ENCODE results near the gene GREB1. TPM values are rescaled to one million over a fixed set of nuclear protein-coding genes. Genes with fewer than 3 reads are reported as not detected.
A peak's percentile ranks its signal among the peaks of the same experiment; 100 is the strongest.

GREB1 gene
- total and polyA plus RNA-seq, 2 of the 13 experiments (the other 11 are each of a cell fraction or from before 2014, with no cell fraction given), result 31.3 to 61.2 TPM

- TF ChIP-seq ZBTB46 (CRISPR knock-in tag; IDR thresholded peaks at IDR 0.05; ENCODE audit: borderline replicate concordance) (no peak), MBD4 (IDR thresholded peaks at IDR 0.05; ENCODE audit: borderline replicate concordance, low read length) (peak; percentile 94; the same call in 1 of the 2 replicates), NAIF1 (CRISPR knock-in tag; IDR thresholded peaks at IDR 0.05; ENCODE audit: borderline replicate concordance) (peak; percentile 94), ZNF264 (CRISPR knock-in tag; IDR thresholded peaks at IDR 0.05) (no peak; the same call in 1 of the 2 replicates), CBX2 (IDR thresholded peaks at IDR 0.05; ENCODE audit: low read depth, low read length) (no peak), CBX2 (CRISPR knock-in tag; IDR thresholded peaks at IDR 0.05; ENCODE audit: low read depth) (no peak), HMG20B (CRISPR knock-in tag; conservative IDR thresholded peaks at IDR 0.05) (peak; percentile 49), SP1 (IDR thresholded peaks at IDR 0.05) (no peak), SP1 (CRISPR knock-in tag; IDR thresholded peaks at IDR 0.05) (peak; percentile 9; the same call in 1 of the 2 replicates), ZFP82 (CRISPR knock-in tag; IDR thresholded peaks at IDR 0.05; ENCODE audit: borderline replicate concordance) (peak; percentile 79; the same call in 1 of the 2 replicates), HNRNPL (IDR thresholded peaks at IDR 0.05; ENCODE audit: low read depth, low read length) (0 out of 2 replicates have a peak, but pooled peaks have one; percentile 25), DBP (CRISPR knock-in tag; IDR thresholded peaks at IDR 0.05; ENCODE audit: not compliant biosample characterization) (no peak), ZNF317 (CRISPR knock-in tag; IDR thresholded peaks at IDR 0.05) (0 out of 2 replicates have a peak, but pooled peaks have one; percentile 6), JUNB (CRISPR knock-in tag; IDR thresholded peaks at IDR 0.05; ENCODE audit: borderline replicate concordance) (no peak; the same call in 1 of the 2 replicates), RAD21 (CRISPR knock-in tag; IDR thresholded peaks at IDR 0.05) (peak; percentile 32; the same call in 1 of the 2 replicates), SRSF9 (IDR thresholded peaks at IDR 0.05; ENCODE audit: borderline replicate concordance, insufficient read depth, low read depth, low read length, poor library complexity, severe bottlenecking) (no peak), FOXP4 (CRISPR knock-in tag; IDR thresholded peaks at IDR 0.05) (peak; percentile 99), ZNF432 (CRISPR knock-in tag; IDR thresholded peaks at IDR 0.05; ENCODE audit: borderline replicate concordance) (no peak), U2AF2 (IDR thresholded peaks at IDR 0.05; ENCODE audit: low read depth, low read length) (no peak), ZNF552 (CRISPR knock-in tag; IDR thresholded peaks at IDR 0.05; ENCODE audit: borderline replicate concordance) (0 out of 2 replicates have a peak, but pooled peaks have one; percentile 59), HOXD1 (CRISPR knock-in tag; IDR thresholded peaks at IDR 0.05) (0 out of 2 replicates have a peak, but pooled peaks have one; percentile 34), HMG20A (CRISPR knock-in tag; IDR thresholded peaks at IDR 0.05; ENCODE audit: borderline replicate concordance) (peak; percentile 89), SP2 (CRISPR knock-in tag; IDR thresholded peaks at IDR 0.05) (no peak), SMAD1 (CRISPR knock-in tag; IDR thresholded peaks at IDR 0.05; ENCODE audit: borderline replicate concordance, low read depth) (0 out of 2 replicates have a peak, but pooled peaks have one; percentile 43), ZNF431 (CRISPR knock-in tag; IDR thresholded peaks at IDR 0.05; ENCODE audit: borderline replicate concordance, low read depth) (peak; percentile 92; the same call in 1 of the 2 replicates)
Observed at GRCh38 chr2:11505652-11506610, 27.9 kb upstream of the GREB1 start (continued).

Measured in HepG2 (cell line).